ENCODE data around the gene LDHA.

Gene LDHA

GRCh38 chr11:18420067-18420466 is 25.7 kb downstream of the LDHA start:
- Mint-ChIP-seq H3K27me3 (no peaks in the 10 kb centered on the region), H3K4me1 (peaks cover 11% of the 10 kb centered on the region), H3K4me3 (no peak overlapping the region), H3K27ac (peak overlapping the region in 1 of 2 donors; percentile 9), H3K9me3 (no peaks in the 10 kb centered on the region)
- DNase-seq (no peak), ATAC-seq (no peak)

GRCh38 chr11:18427240-18427639 is 32.9 kb downstream of the LDHA start:
- Mint-ChIP-seq H3K4me3 (no peak overlapping the region), H3K4me1 (peaks cover 18% of the 10 kb centered on the region), H3K27me3 (no peaks in the 10 kb centered on the region), H3K27ac (no peak overlapping the region), H3K9me3 (peaks cover 5 to 8% of the 10 kb centered on the region in 2 donors)
- DNase-seq: no peak
- ATAC-seq: no peak

- Mint-ChIP-seq H3K4me1 (peaks cover 25% of the 10 kb centered on the region), H3K27me3 (no peaks in the 10 kb centered on the region), H3K27ac (no peak overlapping the region), H3K9me3 (peaks cover 15 to 17% of the 10 kb centered on the region in 2 donors), H3K4me3 (no peak overlapping the region)
- DNase-seq (no peak), ATAC-seq (no peak)
Measured at GRCh38 chr11:18429332-18429731, 35.0 kb downstream of the LDHA start.

- Mint-ChIP-seq H3K9me3 (peaks cover 4 to 5% of the 10 kb centered on the region in 2 donors), H3K27ac (no peak overlapping the region), H3K27me3 (no peaks in the 10 kb centered on the region), H3K4me1 (no peaks in the 10 kb centered on the region), H3K4me3 (no peak overlapping the region)
- no peak for DNase-seq
- no peak for ATAC-seq
Measured at GRCh38 chr11:18438691-18439090, 44.3 kb downstream of the LDHA start.

- DNase-seq (no peak), ATAC-seq (no peak)
- H3K4me3 Mint-ChIP-seq: no peak overlapping the region
Measured at GRCh38 chr11:18449251-18449650, 54.9 kb downstream of the LDHA start.

GRCh38 chr11:18452927-18453326 is 58.6 kb downstream of the LDHA start:
- no peaks in the 10 kb centered on the region for H3K4me1 Mint-ChIP-seq
- no peaks in the 10 kb centered on the region for H3K9me3 Mint-ChIP-seq
- no peak for DNase-seq

More at GRCh38 chr11:18449251-18449650, 54.9 kb downstream of the LDHA start:
- Mint-ChIP-seq H3K27me3 (no peaks in the 10 kb centered on the region), H3K9me3 (no peaks in the 10 kb centered on the region), H3K27ac (peak overlapping the region in 1 of 2 donors; percentile 87), H3K4me1 (no peaks in the 10 kb centered on the region)

GRCh38 chr11:18455686-18456372 is 61.5 kb downstream of the LDHA start, which contains the start of gene LDHAL6A:
TSS of gene LDHAL6A (plus strand) at chr11:18455856. CDS start at chr11:18456681, 825 bp downstream.
- Mint-ChIP-seq H3K27ac (peak within 1 kb of the TSS in 1 of 2 donors; percentile 72), H3K9me3 (no peaks in the 10 kb centered on the region), H3K4me1 (no peaks in the 10 kb centered on the region), H3K4me3 (peak within 1 kb of the TSS in 1 of 2 donors; percentile 6), H3K27me3 (peaks cover 10% of the 10 kb centered on the region)
- DNase-seq (peak in 1 of 2 donors; percentile 12), ATAC-seq (no peak)

More at GRCh38 chr11:18452927-18453326, 58.6 kb downstream of the LDHA start:
- peaks cover 10% of the 10 kb centered on the region for H3K27me3 Mint-ChIP-seq
- no peak overlapping the region for H3K27ac Mint-ChIP-seq
- no peak overlapping the region for H3K4me3 Mint-ChIP-seq
- no peak for ATAC-seq

GRCh38 chr11:18457450-18457849 is 63.1 kb downstream of the LDHA start:
- no peaks in the 10 kb centered on the region for H3K9me3 Mint-ChIP-seq
- peak; percentile 28 for ATAC-seq
- H3K4me3 Mint-ChIP-seq: no peak overlapping the region
- no peak for DNase-seq
- peaks cover 10% of the 10 kb centered on the region for H3K27me3 Mint-ChIP-seq
- H3K4me1 Mint-ChIP-seq: peaks cover 4% of the 10 kb centered on the region
- H3K27ac Mint-ChIP-seq: no peak overlapping the region

All from stimulated activated naive CD8-positive, alpha-beta T cell treated with anti-CD3 and anti-CD28 coated beads, Interleukin-15, amount 100 ng/mL, for 72 hours (primary cell).